Neural progenitor cell (in vitro differentiated cells): ENCODE measurements around the gene KIF19.

Experiments
- CTCF ChIP-seq: fragments of 200-600 bp; sonication (generic); IDR thresholded peaks from 2 replicates; pipeline ENCODE4 v1.5.1; 2017; ENCODE audit warnings: antibody characterized with exemption, mild to moderate bottlenecking
- EZH2 ChIP-seq: fragments of 200-600 bp; sonication (generic); IDR thresholded peaks from 2 replicates; pipeline ENCODE4 v1.6.1; 2017; ENCODE audit warnings: antibody characterized with exemption, mild to moderate bottlenecking, moderate library complexity

GRCh38 chr17:74299226-74300009 is 26.6 kb upstream of the KIF19 start:
- TF ChIP-seq CTCF (no peak), EZH2 (no peak)
